Measurements from ENCODE around the gene CCDC34. TPM values are rescaled to one million over a fixed set of nuclear protein-coding genes. Genes with fewer than 3 reads are reported as not detected.
"Not testable (repeated sequence)": the region's sequence is repeated elsewhere in the genome, so short reads cannot be mapped to it uniquely, and the experiment has no call there.

CCDC34 gene
- polyA plus RNA-seq, 4 donors, result 19.6 to 25.2 (median 23.6) TPM

DNA sequence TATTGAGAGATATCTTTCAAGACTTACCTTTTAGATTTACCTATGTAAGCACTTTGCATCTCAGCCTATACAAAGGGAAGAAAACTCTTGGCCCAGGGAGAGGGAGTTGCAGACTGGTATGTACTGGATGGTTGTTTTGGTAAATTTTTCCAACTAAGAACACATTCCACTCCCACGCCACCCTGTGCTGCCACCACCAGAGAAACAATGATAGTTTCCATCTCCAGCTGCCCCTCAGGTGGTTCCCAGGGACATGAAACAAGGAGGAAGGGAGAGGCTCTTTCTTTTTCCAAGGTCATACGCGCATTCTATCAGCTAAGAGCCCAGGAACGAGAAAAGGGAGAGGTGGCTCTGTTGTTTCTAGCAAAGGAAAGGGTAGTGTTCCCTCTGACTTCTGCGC, 34.4 kb downstream of the CCDC34 start:
- no peak for DNase-seq (ENCODE audit: low read depth in 4 of 4, low spot score in 3 of 4)

DNA sequence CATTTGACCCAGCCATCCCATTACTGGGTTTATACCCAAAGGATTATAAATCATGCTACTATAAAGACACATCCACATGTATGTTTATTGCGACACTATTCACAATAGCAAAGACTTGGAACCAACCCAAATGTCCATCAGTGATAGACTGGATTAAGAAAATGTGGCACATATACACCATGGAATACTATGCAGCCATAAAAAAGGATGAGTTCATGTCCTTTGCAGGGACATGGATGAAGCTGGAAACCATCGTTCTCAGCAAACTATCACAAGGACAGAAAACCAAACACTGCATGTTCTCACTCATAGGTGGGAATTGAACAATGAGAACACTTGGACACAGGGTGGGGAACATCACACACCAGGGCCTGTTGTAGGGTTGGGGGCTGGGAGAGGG, 36.0 kb downstream of the CCDC34 start:
- DNase-seq (ENCODE audit: low read depth in 4 of 4, low spot score in 3 of 4), result not testable (repeated sequence)

- DNase-seq (ENCODE audit: low read depth in 4 of 4, low spot score in 3 of 4), result not testable (repeated sequence)
Observed at GRCh38 chr11:27322196-27322595, 40.8 kb downstream of the CCDC34 start.

GRCh38 chr11:27321340-27321739, 41.7 kb downstream of the CCDC34 start:
- DNase-seq (ENCODE audit: low read depth in 4 of 4, low spot score in 3 of 4), result not testable (repeated sequence)

DNA sequence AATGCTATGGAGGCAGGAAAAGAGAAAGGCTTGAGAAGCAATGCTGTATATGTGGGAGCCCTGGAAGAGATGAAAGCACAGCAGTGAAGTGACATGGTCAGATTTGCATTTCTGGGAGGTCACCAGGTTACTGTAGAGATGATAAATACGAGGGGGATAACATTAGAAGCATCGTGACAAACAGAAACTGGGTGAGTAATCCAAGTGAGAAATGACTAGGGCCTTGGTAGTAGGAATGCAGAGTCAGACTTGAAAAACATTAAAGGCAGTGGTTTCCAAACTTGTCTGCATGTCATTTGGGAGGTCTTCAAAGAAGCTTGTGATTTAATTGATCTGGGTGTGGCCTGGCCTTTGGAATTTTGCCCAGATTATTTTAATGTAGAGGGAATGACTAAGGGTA, 43.9 kb downstream of the CCDC34 start:
- DNase-seq (ENCODE audit: low read depth in 4 of 4, low spot score in 3 of 4), result no peak

GRCh38 chr11:27317751-27318150, 45.3 kb downstream of the CCDC34 start:
- DNase-seq (ENCODE audit: low read depth in 4 of 4, low spot score in 3 of 4), result no peak

- DNase-seq (ENCODE audit: low read depth in 4 of 4, low spot score in 3 of 4), result no peak
Observed at GRCh38 chr11:27315836-27316235, 47.2 kb downstream of the CCDC34 start.

DNA sequence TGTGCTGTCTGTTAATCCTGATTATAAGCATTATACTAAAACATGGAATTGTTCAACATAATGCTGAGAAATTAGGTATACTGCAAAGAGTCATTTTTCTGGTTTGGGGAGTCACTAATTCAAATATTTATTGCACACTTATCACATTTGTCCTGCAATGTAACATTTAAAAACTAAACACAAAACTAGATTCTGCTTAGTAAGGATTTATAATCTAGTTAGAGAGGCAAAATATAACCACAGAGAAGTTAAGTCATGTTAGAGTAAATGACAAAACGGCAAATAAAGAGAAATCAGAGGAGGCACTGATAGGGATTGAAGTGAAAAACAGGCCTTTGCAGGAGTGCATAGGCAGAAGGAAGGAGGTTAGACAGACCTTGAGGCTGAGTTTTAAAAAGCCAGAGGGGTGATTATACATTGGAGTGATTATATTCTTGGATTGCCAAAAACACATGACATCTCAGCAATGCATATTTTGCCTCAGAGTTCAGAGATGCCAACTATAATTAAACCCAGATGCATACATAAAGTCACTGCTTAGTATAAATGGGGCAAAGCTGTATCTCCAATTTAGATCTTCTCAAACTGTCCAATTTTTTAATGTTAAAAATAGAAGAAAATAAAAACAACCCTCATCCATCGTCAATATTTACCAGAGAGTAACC, 49.7 kb downstream of the CCDC34 start:
- no peak for DNase-seq (ENCODE audit: low read depth in 4 of 4, low spot score in 3 of 4)

GRCh38 chr11:27312110-27312509, 50.9 kb downstream of the CCDC34 start:
- DNase-seq (ENCODE audit: low read depth in 4 of 4, low spot score in 3 of 4), result no peak

GRCh38 chr11:27310707-27311106, 52.3 kb downstream of the CCDC34 start:
- DNase-seq (ENCODE audit: low read depth in 4 of 4, low spot score in 3 of 4), result no peak

- no peak for DNase-seq (ENCODE audit: low read depth in 4 of 4, low spot score in 3 of 4)
Observed at GRCh38 chr11:27310182-27310581, 52.8 kb downstream of the CCDC34 start.

DNA sequence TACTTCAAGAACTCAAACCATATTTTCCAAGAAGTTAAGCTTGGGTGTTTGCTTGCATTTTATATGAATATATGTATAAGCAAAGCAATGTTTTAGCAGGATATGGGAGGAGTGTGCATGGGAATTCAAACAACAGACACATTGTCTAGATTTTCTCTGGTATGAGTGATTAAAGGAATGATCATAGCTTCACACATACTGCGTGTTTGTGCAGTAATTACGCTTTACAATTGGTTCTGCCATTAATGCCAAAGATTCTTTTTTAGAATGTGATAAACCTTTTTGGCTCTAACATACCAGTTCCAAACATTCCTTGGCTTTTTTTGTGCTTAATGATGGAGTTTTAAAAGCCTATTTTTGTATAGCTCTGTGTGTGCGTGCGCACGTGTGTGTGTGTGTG, 54.0 kb downstream of the CCDC34 start:
- DNase-seq (ENCODE audit: low read depth in 4 of 4, low spot score in 3 of 4), result no peak

DNA sequence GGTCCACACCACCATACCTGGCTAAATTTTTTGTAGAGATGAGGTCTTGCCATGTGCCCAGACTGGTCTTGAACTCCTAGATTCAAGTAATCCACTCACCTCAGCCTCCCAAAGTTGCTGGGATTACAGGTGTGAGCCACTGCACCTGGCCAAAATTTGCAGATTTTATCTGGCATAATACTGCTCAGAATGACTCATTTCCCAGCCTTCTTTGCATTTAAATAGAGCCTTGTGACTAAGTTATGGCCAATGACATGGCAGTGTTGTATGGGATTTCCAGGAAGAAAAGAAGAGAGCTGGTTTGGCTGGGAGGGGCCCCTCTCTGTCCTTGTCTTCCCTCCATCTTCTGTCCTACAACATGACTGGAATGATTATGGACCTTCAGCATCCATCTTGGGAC, 55.8 kb downstream of the CCDC34 start:
- DNase-seq (ENCODE audit: low read depth in 4 of 4, low spot score in 3 of 4), result no peak

GRCh38 chr11:27305751-27306150, 57.3 kb downstream of the CCDC34 start:
- no peak for DNase-seq (ENCODE audit: low read depth in 4 of 4, low spot score in 3 of 4)

GRCh38 chr11:27304514-27304913, 58.5 kb downstream of the CCDC34 start:
- DNase-seq (ENCODE audit: low read depth in 4 of 4, low spot score in 3 of 4), result no peak

- DNase-seq (ENCODE audit: low read depth in 4 of 4, low spot score in 3 of 4), result no peak
Observed at GRCh38 chr11:27303903-27304302, 59.1 kb downstream of the CCDC34 start.

DNA sequence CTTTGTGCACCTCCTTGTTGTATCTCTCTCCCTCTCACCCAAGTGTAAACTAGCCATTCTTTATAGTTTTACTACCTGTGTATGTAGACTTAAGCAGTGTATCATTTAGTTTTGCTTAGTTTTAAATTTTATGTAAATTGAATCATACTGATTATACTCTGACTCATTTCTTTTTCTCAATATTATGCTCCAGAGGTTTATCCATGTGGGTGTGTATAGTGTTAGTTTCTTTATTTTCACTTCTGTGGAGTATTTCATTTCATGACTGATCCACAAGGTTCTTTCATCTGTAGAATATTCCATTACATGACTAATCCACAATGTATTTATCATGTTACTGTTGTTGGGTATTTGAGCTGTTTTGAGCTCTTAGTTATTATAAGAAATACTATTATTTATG, 62.0 kb downstream of the CCDC34 start:
- no peak for DNase-seq (ENCODE audit: low read depth in 4 of 4, low spot score in 3 of 4)

DNA sequence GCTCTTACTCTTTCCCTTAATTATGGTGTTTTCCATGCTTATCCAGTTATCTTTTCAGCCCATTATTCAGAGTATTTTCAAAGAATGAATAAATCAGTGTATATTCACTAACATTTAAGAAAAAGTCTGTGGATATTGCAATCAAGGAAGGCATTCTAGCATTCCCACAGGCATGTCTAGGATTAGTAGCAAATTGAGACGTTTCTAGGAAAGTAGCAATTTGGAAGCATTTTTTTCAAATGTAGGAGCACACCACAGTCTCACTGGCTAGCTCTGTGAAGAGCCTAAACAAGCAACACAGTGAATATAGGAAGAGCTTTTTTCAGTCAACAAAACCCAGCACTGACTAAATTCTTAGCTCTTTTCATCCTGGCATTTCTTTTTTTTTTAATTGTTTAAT, 65.4 kb downstream of the CCDC34 start:
- no peak for DNase-seq (ENCODE audit: low read depth in 4 of 4, low spot score in 3 of 4)

- DNase-seq (ENCODE audit: low read depth in 4 of 4, low spot score in 3 of 4), result no peak
Observed at GRCh38 chr11:27296497-27296896, 66.5 kb downstream of the CCDC34 start.

DNA sequence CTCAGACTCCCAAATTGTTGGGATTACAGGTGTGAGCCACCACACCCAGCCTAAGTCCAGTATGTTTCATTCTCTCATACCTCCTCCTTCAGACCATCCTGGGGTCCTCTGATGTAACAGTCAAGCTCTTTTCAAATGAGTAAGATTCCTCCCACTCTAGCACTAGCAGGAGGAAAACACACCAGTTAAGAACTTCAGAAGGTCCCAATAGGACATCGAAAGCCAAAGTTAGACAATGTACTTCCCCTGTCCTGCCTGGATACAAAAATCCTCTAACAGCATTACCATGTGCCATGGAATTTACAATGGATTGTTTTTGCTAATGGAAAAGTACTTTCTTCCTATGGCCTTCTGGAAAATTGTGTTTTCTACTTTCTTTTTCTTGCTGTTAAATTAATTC, 67.1 kb downstream of the CCDC34 start:
- no peak for DNase-seq (ENCODE audit: low read depth in 4 of 4, low spot score in 3 of 4)

DNA sequence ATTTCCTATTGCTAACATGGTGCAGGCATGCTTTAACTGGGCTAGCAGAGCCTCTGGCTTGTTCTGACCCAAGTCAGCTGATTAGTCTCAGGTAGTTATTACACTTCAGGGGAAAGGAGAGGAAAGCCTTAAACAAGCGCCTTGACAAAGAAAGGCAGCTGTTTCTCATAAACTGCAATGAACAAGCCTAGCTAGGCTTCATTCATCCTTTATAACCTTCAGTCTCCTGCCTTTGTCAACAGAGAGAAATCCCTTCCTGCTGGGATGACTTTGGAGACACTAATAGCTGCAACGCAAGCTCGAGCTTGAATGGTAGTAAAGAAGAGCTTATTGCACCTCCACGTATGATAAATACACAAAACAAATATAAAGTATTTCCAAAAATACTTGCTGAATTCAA, 68.4 kb downstream of the CCDC34 start:
- DNase-seq (ENCODE audit: low read depth in 4 of 4, low spot score in 3 of 4), result no peak

- DNase-seq (ENCODE audit: low read depth in 4 of 4, low spot score in 3 of 4), result no peak
Observed at GRCh38 chr11:27293515-27294417, 69.2 kb downstream of the CCDC34 start.
